Esophagus squamous epithelium (tissue), 4 donors: ENCODE results near the gene EYS.

ENCODE experiments used
- CTCF ChIP-seq, 6 experiments: fragments of 450-650 bp in 4 of 6; fragments of 200-600 bp in 2 of 6; sonication (generic) in 2 of 6; IDR thresholded peaks; one replicate each; pipeline ENCODE4 v1.5.1; 2016 to 2019; ENCODE audit warnings: antibody characterized with exemption in 6 of 6, mild to moderate bottlenecking in 4 of 6, moderate library complexity in 4 of 6
- POLR2A ChIP-seq, 4 donors: fragments of 450-650 bp; IDR thresholded peaks; one replicate each; pipeline ENCODE4 v1.6.1; 2017; ENCODE audit warnings: antibody characterized with exemption in 4 of 4, mild to moderate bottlenecking in 4 of 4, moderate library complexity in 3 of 4

- no peak for TF ChIP-seq CTCF (IDR thresholded peaks at IDR 0.05)
- TF ChIP-seq POLR2A (IDR thresholded peaks at IDR 0.05) = no peak
Observed at GRCh38 chr6:64848467-64848866, 858.6 kb downstream of the EYS start.
